GM12874 (cell line): ENCODE measurements around the gene ST3GAL3.

ENCODE experiments used
- TF ChIP-seq, protein P1 (sequence below): IDR thresholded peaks from 2 replicates; pipeline ENCODE4 v1.5.1; 2011; ENCODE audit warnings: low read depth, mild to moderate bottlenecking, control low read depth, low read length, moderate library complexity; ENCODE audit not compliant: insufficient read depth

Gene ST3GAL3

DNA sequence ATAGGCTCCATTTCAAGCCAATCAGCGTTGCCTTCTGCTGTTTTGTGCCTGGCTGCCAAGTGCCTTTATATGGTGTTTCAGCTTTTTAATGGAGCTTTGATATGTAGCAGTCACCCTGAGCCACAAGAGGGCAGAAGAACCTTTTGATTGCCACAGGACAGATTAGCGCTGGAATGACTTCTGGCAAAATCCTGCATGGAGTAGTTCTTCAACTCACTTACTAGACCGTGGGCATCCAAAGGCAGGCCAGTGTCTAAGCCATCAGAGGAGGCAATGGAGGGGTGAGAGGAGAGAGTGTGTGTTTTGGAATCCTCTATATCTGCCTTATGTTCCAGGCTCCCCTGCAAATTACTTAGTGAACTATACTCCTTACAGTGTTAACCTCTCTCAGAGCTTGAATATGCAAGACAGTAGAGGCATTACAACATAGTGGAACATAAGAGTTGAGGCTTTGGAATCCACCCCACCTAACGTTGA, 56.2 kb downstream of the ST3GAL3 start:
- TF ChIP-seq, protein P1, sequence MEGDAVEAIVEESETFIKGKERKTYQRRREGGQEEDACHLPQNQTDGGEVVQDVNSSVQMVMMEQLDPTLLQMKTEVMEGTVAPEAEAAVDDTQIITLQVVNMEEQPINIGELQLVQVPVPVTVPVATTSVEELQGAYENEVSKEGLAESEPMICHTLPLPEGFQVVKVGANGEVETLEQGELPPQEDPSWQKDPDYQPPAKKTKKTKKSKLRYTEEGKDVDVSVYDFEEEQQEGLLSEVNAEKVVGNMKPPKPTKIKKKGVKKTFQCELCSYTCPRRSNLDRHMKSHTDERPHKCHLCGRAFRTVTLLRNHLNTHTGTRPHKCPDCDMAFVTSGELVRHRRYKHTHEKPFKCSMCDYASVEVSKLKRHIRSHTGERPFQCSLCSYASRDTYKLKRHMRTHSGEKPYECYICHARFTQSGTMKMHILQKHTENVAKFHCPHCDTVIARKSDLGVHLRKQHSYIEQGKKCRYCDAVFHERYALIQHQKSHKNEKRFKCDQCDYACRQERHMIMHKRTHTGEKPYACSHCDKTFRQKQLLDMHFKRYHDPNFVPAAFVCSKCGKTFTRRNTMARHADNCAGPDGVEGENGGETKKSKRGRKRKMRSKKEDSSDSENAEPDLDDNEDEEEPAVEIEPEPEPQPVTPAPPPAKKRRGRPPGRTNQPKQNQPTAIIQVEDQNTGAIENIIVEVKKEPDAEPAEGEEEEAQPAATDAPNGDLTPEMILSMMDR, result peak; percentile 75

DNA sequence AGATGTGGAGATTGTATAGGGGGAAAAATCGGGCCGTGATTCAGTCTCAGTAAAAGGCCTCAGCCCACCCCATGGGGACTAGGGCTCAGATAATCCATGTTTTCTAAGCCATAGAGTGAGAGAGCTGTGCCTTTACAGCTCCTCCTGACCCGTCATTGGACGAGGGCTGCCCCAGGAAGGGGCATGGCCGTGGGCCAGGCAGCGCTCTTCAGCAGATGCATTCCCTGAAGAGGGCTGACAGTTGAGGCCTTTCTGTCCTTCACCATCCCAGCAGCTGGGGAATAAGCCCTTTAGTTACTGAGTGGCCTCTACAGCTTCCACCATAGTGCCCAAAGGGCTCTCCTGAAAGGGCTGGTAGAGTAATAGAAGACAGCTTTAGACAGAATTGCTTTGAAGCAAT, 57.2 kb downstream of the ST3GAL3 start:
- TF ChIP-seq, protein P1, result no peak

DNA sequence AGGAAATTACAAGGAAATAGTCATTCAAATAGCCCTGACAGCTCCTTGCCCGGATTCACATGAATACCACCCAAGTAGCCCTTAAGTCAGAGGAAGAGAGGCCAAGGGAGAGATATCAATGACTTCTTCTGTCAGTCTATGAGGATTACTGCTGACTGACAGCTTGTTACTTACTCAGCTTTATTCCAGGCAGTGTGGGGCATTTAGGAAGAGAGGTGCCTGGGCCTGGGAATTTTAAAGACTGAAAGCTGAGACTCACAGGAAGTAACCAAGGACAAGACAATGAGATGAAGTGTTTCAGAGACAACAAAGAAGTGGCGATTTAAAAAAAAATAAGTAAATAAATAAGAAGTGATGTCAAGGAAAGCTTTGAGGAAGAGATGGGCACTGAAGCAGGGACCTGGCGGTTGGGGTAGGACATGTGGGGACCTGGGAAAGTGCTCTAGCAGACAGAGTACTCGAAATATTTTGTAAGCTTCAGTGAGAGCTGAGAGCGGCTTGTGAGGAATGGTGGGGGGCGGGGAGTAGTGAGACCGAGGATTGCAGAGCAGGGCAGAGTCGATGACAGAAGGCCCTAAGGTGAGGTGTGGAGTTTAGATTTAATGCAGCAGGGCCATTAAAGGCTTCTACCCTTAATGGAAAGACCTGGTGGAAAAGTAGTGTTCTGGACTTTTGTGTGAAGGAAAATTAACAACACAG, 58.9 kb downstream of the ST3GAL3 start:
- TF ChIP-seq, protein P1, result no peak

DNA sequence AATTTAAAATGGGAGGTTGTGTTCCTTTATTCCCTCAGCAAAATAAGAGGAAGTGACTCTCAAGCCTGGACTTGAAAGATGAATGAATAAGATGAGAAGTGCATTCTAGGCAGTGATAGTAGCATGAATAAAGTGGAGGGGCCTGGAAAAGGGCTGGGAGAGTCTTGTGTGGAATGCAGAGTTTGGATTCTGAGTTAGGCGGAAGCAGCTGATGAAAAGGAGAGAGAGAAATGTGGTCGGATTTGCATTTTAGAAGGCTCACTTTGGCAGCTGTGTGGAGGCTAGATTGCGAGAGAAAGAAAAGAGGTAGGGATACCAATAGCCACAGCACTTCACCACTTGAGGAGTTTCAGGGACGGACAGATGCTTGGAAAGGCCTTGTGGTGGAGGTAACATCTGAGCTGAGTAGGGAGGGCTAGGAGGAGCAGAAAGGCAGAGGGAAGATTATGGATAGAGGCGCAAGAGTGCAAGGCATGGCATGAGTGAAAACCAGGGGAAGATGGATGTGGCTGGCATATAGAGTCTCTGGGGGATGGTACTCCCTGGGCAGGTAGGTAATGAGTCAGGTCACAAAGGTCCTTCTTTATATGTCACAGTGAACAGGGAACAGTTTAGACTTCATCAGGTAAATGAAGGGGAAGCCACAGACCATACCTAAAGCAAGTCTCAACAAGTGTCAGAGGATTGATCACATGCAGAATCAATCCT, 59.6 kb downstream of the ST3GAL3 start:
- TF ChIP-seq, protein P1, result no peak

DNA sequence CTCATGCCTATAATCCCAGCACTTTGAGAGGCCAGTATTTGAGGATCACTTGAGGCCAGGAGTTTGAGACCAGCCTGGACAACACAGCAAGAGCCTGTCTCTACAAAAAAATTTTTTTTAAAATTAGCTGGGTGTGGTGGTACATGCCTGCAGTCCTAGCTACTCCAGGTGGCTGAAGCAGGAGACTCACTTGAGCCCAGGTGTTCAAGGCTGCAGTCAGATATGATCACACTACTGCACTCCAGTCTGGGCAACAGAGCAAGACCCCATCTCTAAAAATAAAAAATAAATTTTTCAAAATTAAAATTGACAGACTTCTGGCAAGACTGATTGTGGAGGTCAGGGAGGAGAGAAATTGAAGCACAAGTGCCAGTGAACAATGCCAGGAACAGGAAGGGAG, 60.8 kb downstream of the ST3GAL3 start:
- TF ChIP-seq, protein P1, result no peak

DNA sequence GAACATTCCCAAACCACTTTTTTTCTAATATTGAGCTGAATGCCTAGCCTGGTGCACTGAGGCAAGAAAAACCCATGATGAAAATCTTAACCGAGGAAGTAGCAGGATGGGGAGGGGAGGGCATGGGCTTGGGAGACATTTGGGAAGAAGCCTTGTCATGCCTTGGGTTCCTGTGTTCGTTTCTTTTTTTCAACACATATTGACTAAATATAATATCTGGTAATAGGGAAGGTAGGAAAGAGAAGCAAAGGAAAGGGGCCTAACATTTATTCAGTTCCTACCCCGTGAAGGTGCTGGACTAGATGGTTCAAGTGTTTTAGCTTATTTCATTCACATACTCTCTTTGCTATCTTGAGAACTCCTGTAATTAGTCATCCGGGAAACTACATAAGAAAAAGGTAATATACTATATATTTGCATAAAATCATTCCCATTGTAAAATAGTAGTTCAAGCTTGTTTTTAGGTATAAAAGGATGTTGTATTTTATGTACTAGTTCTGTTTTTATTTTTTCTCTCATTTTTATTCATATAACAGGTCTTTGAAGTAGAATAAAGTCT, 62.1 kb downstream of the ST3GAL3 start:
- TF ChIP-seq, protein P1, result no peak

DNA sequence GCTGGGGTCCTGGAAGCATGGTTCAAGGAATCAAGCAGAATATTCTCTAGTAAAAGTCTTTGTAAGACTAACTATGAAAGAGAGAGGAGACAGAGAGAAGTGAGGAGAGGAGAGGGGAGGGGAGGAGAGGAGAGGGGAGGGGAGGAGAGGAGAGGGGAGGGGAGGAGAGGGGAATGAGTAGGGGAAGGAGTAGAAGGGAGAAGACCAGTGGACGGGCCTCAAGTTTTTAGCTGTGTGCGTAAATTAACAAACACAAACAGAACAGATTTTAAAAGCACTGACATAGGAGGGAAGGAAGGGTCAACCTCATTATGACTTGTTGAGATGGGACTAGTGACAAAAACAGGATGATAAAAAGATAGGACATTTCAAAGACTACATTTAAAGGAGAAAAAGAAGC, 62.8 kb downstream of the ST3GAL3 start:
- TF ChIP-seq, protein P1, result no peak
